IMR-90 (cell line): ENCODE results near the gene GNAO1. TPM values are rescaled to one million over a fixed set of nuclear protein-coding genes. Genes with fewer than 3 reads are reported as not detected.

Experiments used
- ATAC-seq: fragments of 200-7000 bp; cut with Tn5 transposase; 2 replicates; pipeline ENCODE4 v1.9.1; 2020; ENCODE audit warnings: low read depth, mild to moderate bottlenecking, moderate library complexity
- BruUV-seq: library from RNA; stranded (reverse); fragments of 400-500 nt; replicated peaks from 2 replicates; lab custom pipeline; 2021; lab: Mats Ljungman, UMichigan
- CTCF ChIA-PET: fragments of 300-600 bp; formaldehyde crosslinking; extraction: SDS; loops from one replicate; lab custom pipeline; 2021; ENCODE audit warnings: antibody characterized with exemption; lab: Yijun Ruan, JAX
- POLR2A ChIA-PET: fragments of 300-600 bp; sonication (Branson Sonifier 250); formaldehyde crosslinking; loops from one replicate; lab custom pipeline; 2022; ENCODE audit warnings: antibody characterized with exemption; ENCODE audit not compliant: unreplicated experiment; lab: Charles Lee
- DNase-seq: peaks from one replicate; pipeline ENCODE4 v3.0.0; 2013
- H2AFZ ChIP-seq: replicated peaks from 2 replicates; pipeline ENCODE3; 2013; ENCODE audit warnings: low read length, mild to moderate bottlenecking; ENCODE audit not compliant: poor library complexity
- H2AK5ac ChIP-seq: 2 replicates; pipeline ENCODE4 v1.6.1; 2013; ENCODE audit warnings: low read depth, low read length, inconsistent platforms
- H2AK9ac ChIP-seq: replicated peaks from 2 replicates; pipeline ENCODE3; 2013; ENCODE audit warnings: mild to moderate bottlenecking, low read depth, low read length, moderate library complexity; ENCODE audit not compliant: poor library complexity
- H2BK120ac ChIP-seq: 2 replicates; pipeline ENCODE4 v1.6.1; 2013; ENCODE audit warnings: low read depth, low read length, inconsistent platforms
- H2BK15ac ChIP-seq: 3 replicates; pipeline ENCODE4 v1.6.1; 2013; ENCODE audit warnings: low read depth, low read length, inconsistent platforms
- H2BK20ac ChIP-seq: 2 replicates; pipeline ENCODE4 v1.6.1; 2013; ENCODE audit warnings: low read depth, mild to moderate bottlenecking, inconsistent platforms, low read length, moderate library complexity
- H2BK5ac ChIP-seq: 2 replicates; pipeline ENCODE4 v1.6.1; 2013; ENCODE audit warnings: mild to moderate bottlenecking, low read depth, low read length, inconsistent platforms; ENCODE audit not compliant: poor library complexity, severe bottlenecking
- H3K14ac ChIP-seq: replicated peaks from 2 replicates; pipeline ENCODE4 v1.6.1; 2013; ENCODE audit warnings: low read depth, low read length, inconsistent platforms
- H3K18ac ChIP-seq: 2 replicates; pipeline ENCODE4 v1.6.1; 2013; ENCODE audit warnings: low read depth, low read length, control low read depth
- H3K23ac ChIP-seq: 2 replicates; pipeline ENCODE4 v1.6.1; 2013; ENCODE audit warnings: low read depth, low read length, inconsistent platforms
- H3K27ac ChIP-seq: 2 replicates; pipeline ENCODE4 v1.5.1; 2013; ENCODE audit warnings: mild to moderate bottlenecking, control low read depth, low read length; ENCODE audit not compliant: insufficient read depth
- H3K27me3 ChIP-seq: 2 replicates; pipeline ENCODE4 v1.6.1; 2013; ENCODE audit warnings: low read length; ENCODE audit not compliant: control insufficient read depth, insufficient read depth
- H3K36me3 ChIP-seq: 2 replicates; pipeline ENCODE4 v1.6.1; 2013; ENCODE audit warnings: low read length, mixed read lengths; ENCODE audit not compliant: control insufficient read depth, insufficient read depth
- H3K4ac ChIP-seq: 2 replicates; pipeline ENCODE4 v1.6.1; 2013; ENCODE audit warnings: low read depth, low read length, inconsistent platforms
- H3K4me1 ChIP-seq: 2 replicates; pipeline ENCODE4 v1.6.1; 2013; ENCODE audit warnings: low read length, mixed read lengths; ENCODE audit not compliant: control insufficient read depth, insufficient read depth
- H3K4me2 ChIP-seq: 2 replicates; pipeline ENCODE4 v1.6.1; 2013; ENCODE audit warnings: low read depth, mild to moderate bottlenecking, control low read depth, low read length, moderate library complexity
- H3K4me3 ChIP-seq: 2 replicates; pipeline ENCODE4 v1.5.1; 2013; ENCODE audit warnings: low read depth, mild to moderate bottlenecking, control low read depth, low read length, moderate library complexity; ENCODE audit not compliant: insufficient read depth
- H3K56ac ChIP-seq: 2 replicates; pipeline ENCODE4 v1.6.1; 2013; ENCODE audit warnings: low read length, inconsistent platforms; ENCODE audit not compliant: insufficient read depth; ENCODE audit errors: extremely low read depth
- H3K79me1 ChIP-seq, 2 experiments: 2 replicates each; pipeline ENCODE4 v1.6.1; 2013; ENCODE audit warnings: low read length in 2 of 2, inconsistent platforms in 1 of 2, low read depth in 1 of 2
- H3K9ac ChIP-seq: 2 replicates; pipeline ENCODE4 v1.6.1; 2013; ENCODE audit warnings: low read depth, low read length, control low read depth
- H3K9me1 ChIP-seq: 2 replicates; pipeline ENCODE4 v1.6.1; 2013; ENCODE audit warnings: low read length, inconsistent platforms; ENCODE audit not compliant: insufficient read depth
- H3K9me3 ChIP-seq: 2 replicates; pipeline ENCODE4 v1.6.1; 2013; ENCODE audit warnings: low read length; ENCODE audit not compliant: control insufficient read depth, insufficient read depth
- H4K20me1 ChIP-seq: 2 replicates; pipeline ENCODE4 v1.6.1; 2013; ENCODE audit warnings: low read length, inconsistent platforms; ENCODE audit not compliant: insufficient read depth
- H4K5ac ChIP-seq: 2 replicates; pipeline ENCODE4 v1.6.1; 2013; ENCODE audit warnings: mild to moderate bottlenecking, low read depth, low read length, control low read depth
- H4K8ac ChIP-seq, 2 experiments: 2 replicates each; pipeline ENCODE4 v1.6.1; 2013; ENCODE audit warnings: low read depth in 2 of 2, low read length in 2 of 2, control low read depth in 1 of 2, inconsistent platforms in 1 of 2
- H4K91ac ChIP-seq: 2 replicates; pipeline ENCODE4 v1.6.1; 2013; ENCODE audit warnings: low read depth, low read length, inconsistent platforms; ENCODE audit not compliant: insufficient read depth
- BHLHE40 ChIP-seq: fragments of 150-350 bp; IDR thresholded peaks from 2 replicates; pipeline ENCODE4 v1.6.1; 2016; ENCODE audit warnings: mild to moderate bottlenecking, low read depth, low read length
- CTCF ChIP-seq: conservative IDR thresholded peaks from 2 replicates; pipeline ENCODE4 v1.5.1; 2012; ENCODE audit warnings: mild to moderate bottlenecking, low read depth, low read length, improper control_type of control experiment
- ELK1 ChIP-seq: fragments of 150-350 bp; IDR thresholded peaks from 2 replicates; pipeline ENCODE4 v1.6.1; 2016; ENCODE audit warnings: low read depth, mild to moderate bottlenecking, low read length, moderate library complexity, borderline replicate concordance
- FOS ChIP-seq: fragments of 150-350 bp; IDR thresholded peaks from 2 replicates; pipeline ENCODE4 v1.6.1; 2016; ENCODE audit warnings: low read depth, low read length
- MXI1 ChIP-seq: IDR thresholded peaks from 2 replicates; pipeline ENCODE4 v1.6.1; 2012; ENCODE audit warnings: low read depth, mild to moderate bottlenecking, low read length, moderate library complexity, borderline replicate concordance
- NFE2L2 ChIP-seq: fragments of 150-350 bp; IDR thresholded peaks from 2 replicates; pipeline ENCODE4 v1.6.1; 2016; ENCODE audit warnings: low read depth, mild to moderate bottlenecking, low read length
- POLR2A ChIP-seq: IDR thresholded peaks from 2 replicates; pipeline ENCODE4 v1.6.1; 2012; ENCODE audit warnings: mild to moderate bottlenecking, low read depth, low read length
- RAD21 ChIP-seq: IDR thresholded peaks from 2 replicates; pipeline ENCODE4 v1.6.1; 2012; ENCODE audit warnings: low read length, improper control_type of control experiment
- RCOR1 ChIP-seq: IDR thresholded peaks from 2 replicates; pipeline ENCODE4 v1.6.1; 2012; ENCODE audit warnings: mild to moderate bottlenecking, low read length, improper control_type of control experiment; ENCODE audit not compliant: insufficient replicate concordance
- RFX5 ChIP-seq: IDR thresholded peaks from 2 replicates; pipeline ENCODE4 v1.8.0; 2012; ENCODE audit warnings: low read depth, mild to moderate bottlenecking, low read length, moderate library complexity
- SMC3 ChIP-seq: fragments of 150-350 bp; IDR thresholded peaks from 2 replicates; pipeline ENCODE4 v1.6.1; 2016; ENCODE audit warnings: low read depth, mild to moderate bottlenecking, antibody characterized with exemption, low read length, moderate library complexity
- USF2 ChIP-seq: fragments of 150-350 bp; IDR thresholded peaks from 2 replicates; pipeline ENCODE4 v1.6.1; 2017; ENCODE audit warnings: mild to moderate bottlenecking, antibody characterized with exemption, low read length, low read depth
- WGBS, 2 experiments: methylation state at CpG; one replicate each; pipeline versions ENCODE4 v1.1.5 to v1.1.7; 2013; ENCODE audit warnings: missing lambda C conversion rate in 2 of 2; ENCODE audit not compliant: insufficient read length in 1 of 2; ENCODE audit errors: extremely low coverage in 2 of 2; 5-methylcytosine and 5-hydroxymethylcytosine counted together
- dilution Hi-C: fragments of 300-500 bp; cut with HindIII; formaldehyde crosslinking; loops from one replicate; pipeline ENCODE4 v1.14.3; 2018; ENCODE audit warnings: low sequenced_read_pairs; ENCODE audit not compliant: unreplicated experiment
- in situ Hi-C: fragments of 300-500 bp; cut with MboI; formaldehyde crosslinking; loops from 3 replicates; pipeline ENCODE4 v1.14.3; 2019; ENCODE audit warnings: low sequenced_read_pairs, inconsistent platforms, mixed read lengths
- intact Hi-C: fragments of 100-400 bp; cut with micrococcal nuclease; formaldehyde crosslinking; loops from 2 replicates; pipeline ENCODE4 v1.10.0; 2022
- polyA plus RNA-seq, 3 experiments: library from polyadenylated mRNA; depleted of rRNA; stranded (reverse); fragments of >200 nt; gene quantifications; 2 replicates each; pipeline ENCODE4 v1.2.3, GENCODE V29; 2012; ENCODE audit warnings: low replicate concordance in 1 of 3
- total RNA-seq: library from RNA; depleted of rRNA; stranded (reverse); fragments of >200 nt; gene quantifications from 2 replicates; pipeline ENCODE4 v1.2.3, GENCODE V29; 2012

GNAO1 gene
- total and polyA plus RNA-seq, 2 of the 4 experiments (the other 2 are of a cell fraction), result under 0.01 to 0.07 TPM

GRCh38 chr16:56257666-56258342 lies 66.5 kb downstream of the GNAO1 start:
- no peak for TF ChIP-seq ELK1
- no peak for TF ChIP-seq BHLHE40
- no peak for TF ChIP-seq FOS
- TF ChIP-seq CTCF, result no peak
- no peak for TF ChIP-seq RFX5
- TF ChIP-seq RAD21, result no peak
- no peak for TF ChIP-seq SMC3
- TF ChIP-seq USF2, result no peak
- TF ChIP-seq NFE2L2, result no peak
- TF ChIP-seq POLR2A, result no peak
- TF ChIP-seq RCOR1, result no peak
- TF ChIP-seq MXI1, result no peak
- ATAC-seq (no peak), DNase-seq (no peak)
- H4K20me1 ChIP-seq, result no peaks in the 10 kb centered on the region
- no peak overlapping the region for H2BK20ac ChIP-seq
- H2BK120ac ChIP-seq, result no peak overlapping the region
- no peak overlapping the region for H4K5ac ChIP-seq
- H3K27ac ChIP-seq, result no peak overlapping the region
- no TSS peak for BruUV-seq
- no peak overlapping the region for H3K4me2 ChIP-seq
- no peaks in the 10 kb centered on the region for H3K9me3 ChIP-seq
- H3K4me1 ChIP-seq, result peaks cover 2% of the 10 kb centered on the region; the same call in 1 of the 2 replicates
- in situ Hi-C loops, result no loop called here
- H3K23ac ChIP-seq, result no peak overlapping the region
- no peak overlapping the region for H2AK5ac ChIP-seq
- no peak overlapping the region for H4K8ac ChIP-seq
- dilution Hi-C loops, result no loop called here
- no peaks in the 10 kb centered on the region for H3K9me1 ChIP-seq
- H3K79me1 ChIP-seq, result no peaks in the 10 kb centered on the region
- no peak overlapping the region for H3K18ac ChIP-seq
- POLR2A ChIA-PET, result no interaction called here
- no peaks in the 10 kb centered on the region for H3K36me3 ChIP-seq
- H2BK15ac ChIP-seq, result no peak overlapping the region
- H4K91ac ChIP-seq, result no peak overlapping the region
- no peak overlapping the region for H2AFZ ChIP-seq
- no peak overlapping the region for H3K4me3 ChIP-seq
- no peak overlapping the region for H3K9ac ChIP-seq
- CTCF ChIA-PET, result no interaction called here
- H3K27me3 ChIP-seq, result peaks cover 37% of the 10 kb centered on the region
- H2AK9ac ChIP-seq, result no peak overlapping the region
- 33% methylated on average over 3 of the region's 8 CpGs; no CpG with 5 or more reads in 1 of the 2 experiments for WGBS, 2 experiments
- no peak overlapping the region for H3K14ac ChIP-seq
- no peak overlapping the region for H2BK5ac ChIP-seq
- H3K4ac ChIP-seq, result no peak overlapping the region
- H3K56ac ChIP-seq, result no peak overlapping the region
- intact Hi-C loops, result no loop called here
